ENCODE results near the gene PSMB4. TPM values are rescaled to one million over a fixed set of nuclear protein-coding genes. Genes with fewer than 3 reads are reported as not detected.
"Not testable (repeated sequence)": the region's sequence is repeated elsewhere in the genome, so short reads cannot be mapped to it uniquely, and the experiment has no call there.

The PSMB4 gene
- total and polyA plus RNA-seq, 2 donors (not counting 1 experiment from before 2014, with no cell fraction given), result 201 to 334 TPM

GRCh38 chr1:151435174-151435573 lies 35.8 kb downstream of the PSMB4 start:
- Histone ChIP-seq H2AFZ (ENCODE audit: insufficient read depth, low read depth, low read length, poor library complexity, severe bottlenecking) (no peak overlapping the region), H3K9ac (ENCODE audit: low read length) (no peak overlapping the region), H3K4me2 (replicated peaks; ENCODE audit: low read depth, low read length, poor library complexity, severe bottlenecking) (no peak overlapping the region), H3K4me3 (ENCODE audit: control extremely low read depth in 1 of 5, extremely low read depth in 1 of 5, insufficient read depth in 1 of 5, low read depth in 2 of 5, low read length in 4 of 5) (no peak overlapping the region), H3K27me3 (replicated peaks in 1 of 4; ENCODE audit: control extremely low read depth in 1 of 4, control insufficient read depth in 3 of 4, insufficient read depth in 4 of 4, low read length in 3 of 4) (no peaks in the 10 kb centered on the region), H4K20me1 (ENCODE audit: control insufficient read depth, insufficient read depth, low read length, poor library complexity, severe bottlenecking) (peaks cover 74% of the 10 kb centered on the region), H3K79me2 (ENCODE audit: control insufficient read depth, insufficient read depth, low read length) (peaks cover 97% of the 10 kb centered on the region), H3K9me3 (ENCODE audit: control extremely low read depth in 1 of 3, control insufficient read depth in 2 of 3, insufficient read depth in 1 of 3, low read length in 2 of 3) (no peaks in the 10 kb centered on the region), H3K4me1 (ENCODE audit: control insufficient read depth in 2 of 2, insufficient read depth in 2 of 2, low read length in 2 of 2) (peaks cover 5 to 7% of the 10 kb centered on the region in 2 donors), H3K36me3 (replicated peaks in 1 of 2; ENCODE audit: control extremely low read depth in 1 of 2, control insufficient read depth in 1 of 2, extremely low read depth in 1 of 2, insufficient read depth in 2 of 2, low read length in 1 of 2) (peaks cover 0 to 18% of the 10 kb centered on the region in 2 experiments), H3K27ac (ENCODE audit: low read length in 2 of 2) (no peak overlapping the region)
- no peaks in the 10 kb centered on the region for H3K27me3 Mint-ChIP-seq
- H3K27ac Mint-ChIP-seq, result no peak overlapping the region
- ATAC-seq (ENCODE audit: low read depth), result no peak
- H3K4me1 Mint-ChIP-seq, result peaks cover 29% of the 10 kb centered on the region
- TF ChIP-seq EZH2 (IDR thresholded peaks at IDR 0.05; ENCODE audit: borderline replicate concordance, insufficient read depth, low read depth, low read length, poor library complexity, severe bottlenecking) (no peak), CTCF (IDR thresholded peaks at IDR 0.05) (no peak)
- no peak overlapping the region for H3K4me3 Mint-ChIP-seq
- intact Hi-C loops (cut with micrococcal nuclease), result no loop called here
- DNase-seq, result no peak
- no CpG with 5 or more reads among the region's 3 CpGs for WGBS (ENCODE audit: insufficient coverage)
- no peaks in the 10 kb centered on the region for H3K9me3 Mint-ChIP-seq (ENCODE audit: insufficient read depth)
- POLR2A ChIA-PET, result no interaction called here
- CTCF ChIA-PET, result interaction anchor here (0.6 kb wide), 1 partner anchor 133 kb away, joined by 3 read pairs; no protein-coding TSS in a partner anchor

GRCh38 chr1:151436985-151437384 lies 37.6 kb downstream of the PSMB4 start:
- ChIA-PET POLR2A (interaction anchor here (0.6 kb wide), 1 partner anchor 140 kb away, joined by 12 read pairs; no protein-coding TSS in a partner anchor), CTCF (no interaction called here)
- no peak overlapping the region for H3K4me2 ChIP-seq (replicated peaks; ENCODE audit: low read depth, low read length, poor library complexity, severe bottlenecking)
- no peak overlapping the region for H3K27ac ChIP-seq (ENCODE audit: low read length in 2 of 2)
- H3K9me3 Mint-ChIP-seq (ENCODE audit: insufficient read depth), result no peaks in the 10 kb centered on the region
- H3K4me1 Mint-ChIP-seq, result peaks cover 38% of the 10 kb centered on the region
- H3K27ac Mint-ChIP-seq, result no peak overlapping the region
- H3K9me3 ChIP-seq (ENCODE audit: control extremely low read depth in 1 of 3, control insufficient read depth in 2 of 3, insufficient read depth in 1 of 3, low read length in 2 of 3), result no peaks in the 10 kb centered on the region
- H4K20me1 ChIP-seq (ENCODE audit: control insufficient read depth, insufficient read depth, low read length, poor library complexity, severe bottlenecking), result peaks cover 77% of the 10 kb centered on the region
- peaks cover 5 to 7% of the 10 kb centered on the region in 2 donors for H3K4me1 ChIP-seq (ENCODE audit: control insufficient read depth in 2 of 2, insufficient read depth in 2 of 2, low read length in 2 of 2)
- H3K79me2 ChIP-seq (ENCODE audit: control insufficient read depth, insufficient read depth, low read length), result peaks cover 98% of the 10 kb centered on the region
- peaks cover 0 to 29% of the 10 kb centered on the region in 2 experiments for H3K36me3 ChIP-seq (replicated peaks in 1 of 2; ENCODE audit: control extremely low read depth in 1 of 2, control insufficient read depth in 1 of 2, extremely low read depth in 1 of 2, insufficient read depth in 2 of 2, low read length in 1 of 2)
- H2AFZ ChIP-seq (ENCODE audit: insufficient read depth, low read depth, low read length, poor library complexity, severe bottlenecking), result no peak overlapping the region
- intact Hi-C loops (cut with micrococcal nuclease), result no loop called here
- no peak for DNase-seq
- no peak overlapping the region for H3K9ac ChIP-seq (ENCODE audit: low read length)
- H3K4me3 Mint-ChIP-seq, result no peak overlapping the region
- no peaks in the 10 kb centered on the region for H3K27me3 Mint-ChIP-seq
- no peak overlapping the region for H3K4me3 ChIP-seq (ENCODE audit: control extremely low read depth in 1 of 5, extremely low read depth in 1 of 5, insufficient read depth in 1 of 5, low read depth in 2 of 5, low read length in 4 of 5)
- no peak for ATAC-seq (ENCODE audit: low read depth)
- H3K27me3 ChIP-seq (replicated peaks in 1 of 4; ENCODE audit: control extremely low read depth in 1 of 4, control insufficient read depth in 3 of 4, insufficient read depth in 4 of 4, low read length in 3 of 4), result no peaks in the 10 kb centered on the region
- TF ChIP-seq EZH2 (IDR thresholded peaks at IDR 0.05; ENCODE audit: borderline replicate concordance, insufficient read depth, low read depth, low read length, poor library complexity, severe bottlenecking), result no peak
- TF ChIP-seq CTCF (IDR thresholded peaks at IDR 0.05), result no peak
- 100% methylated on average over 2 of the region's 6 CpGs for WGBS (ENCODE audit: insufficient coverage)

GRCh38 chr1:151437396-151437795 lies 38.0 kb downstream of the PSMB4 start:
- H3K27ac ChIP-seq (ENCODE audit: low read length in 2 of 2); ATAC-seq (ENCODE audit: low read depth); H3K27ac Mint-ChIP-seq; POLR2A ChIA-PET; H3K4me3 Mint-ChIP-seq; H3K27me3 ChIP-seq (replicated peaks in 1 of 4; ENCODE audit: control extremely low read depth in 1 of 4, control insufficient read depth in 3 of 4, insufficient read depth in 4 of 4, low read length in 3 of 4); H3K4me2 ChIP-seq (replicated peaks; ENCODE audit: low read depth, low read length, poor library complexity, severe bottlenecking); H2AFZ ChIP-seq (ENCODE audit: insufficient read depth, low read depth, low read length, poor library complexity, severe bottlenecking); H3K9me3 Mint-ChIP-seq (ENCODE audit: insufficient read depth); H3K4me3 ChIP-seq (ENCODE audit: control extremely low read depth in 1 of 5, extremely low read depth in 1 of 5, insufficient read depth in 1 of 5, low read depth in 2 of 5, low read length in 4 of 5); H3K9me3 ChIP-seq (ENCODE audit: control extremely low read depth in 1 of 3, control insufficient read depth in 2 of 3, insufficient read depth in 1 of 3, low read length in 2 of 3); CTCF ChIA-PET; H3K4me1 ChIP-seq (ENCODE audit: control insufficient read depth in 2 of 2, insufficient read depth in 2 of 2, low read length in 2 of 2); H3K9ac ChIP-seq (ENCODE audit: low read length); H3K27me3 Mint-ChIP-seq; DNase-seq; intact Hi-C loops (cut with micrococcal nuclease): not testable (repeated sequence)
- H3K36me3 ChIP-seq (replicated peaks in 1 of 2; ENCODE audit: control extremely low read depth in 1 of 2, control insufficient read depth in 1 of 2, extremely low read depth in 1 of 2, insufficient read depth in 2 of 2, low read length in 1 of 2), result peaks cover 0 to 29% of the 10 kb centered on the region in 2 experiments
- peaks cover 77% of the 10 kb centered on the region for H4K20me1 ChIP-seq (ENCODE audit: control insufficient read depth, insufficient read depth, low read length, poor library complexity, severe bottlenecking)
- WGBS (ENCODE audit: insufficient coverage), result 67% methylated on average over 1 of the region's 8 CpGs
- peaks cover 98% of the 10 kb centered on the region for H3K79me2 ChIP-seq (ENCODE audit: control insufficient read depth, insufficient read depth, low read length)
- H3K4me1 Mint-ChIP-seq, result peaks cover 38% of the 10 kb centered on the region

Measured in B cell (primary cell).